Right lobe of liver (tissue), 4 donors: ENCODE data around the gene IRF2BP2.

Experiments used
- POLR2A ChIP-seq: fragments of 450-650 bp; IDR thresholded peaks from one replicate; pipeline ENCODE4 v1.6.1; 2017; ENCODE audit warnings: antibody characterized with exemption, mild to moderate bottlenecking
- TF ChIP-seq, protein P1 (sequence below), 4 donors: fragments of 200-600 bp in 3 of 4; fragments of 450-650 bp in 1 of 4; IDR thresholded peaks; one replicate each; pipeline versions ENCODE4 v1.5.1 to v1.8.0; 2016 to 2022; ENCODE audit warnings: antibody characterized with exemption in 4 of 4, mild to moderate bottlenecking in 2 of 4
- donor health status: DM: no; HTN: no; CAD: no.
- donor health status: DM: no; HTN: no; CAD: no.
- donor health status: DM: no; HTN: yes; CAD: no.

DNA sequence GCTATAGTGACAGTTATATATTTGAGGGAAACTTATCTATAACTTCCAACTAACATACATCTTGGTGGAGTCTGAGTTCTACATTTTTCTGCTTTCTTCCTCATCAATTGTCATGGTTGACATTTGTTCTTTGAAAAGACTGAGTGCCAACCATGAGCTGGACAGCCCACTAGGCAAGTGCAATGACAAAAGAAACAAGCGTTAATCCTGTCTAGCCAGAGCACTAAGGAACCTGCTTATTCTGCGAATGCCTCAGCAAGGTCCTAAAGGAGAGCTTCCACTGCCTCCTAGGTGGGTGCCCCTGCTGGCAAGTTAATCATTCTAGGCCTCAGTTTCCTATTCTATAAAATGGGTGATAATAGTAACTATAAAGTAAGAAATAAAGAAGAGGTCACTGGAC, 44.8 kb downstream of the IRF2BP2 start:
- TF ChIP-seq, protein P1, sequence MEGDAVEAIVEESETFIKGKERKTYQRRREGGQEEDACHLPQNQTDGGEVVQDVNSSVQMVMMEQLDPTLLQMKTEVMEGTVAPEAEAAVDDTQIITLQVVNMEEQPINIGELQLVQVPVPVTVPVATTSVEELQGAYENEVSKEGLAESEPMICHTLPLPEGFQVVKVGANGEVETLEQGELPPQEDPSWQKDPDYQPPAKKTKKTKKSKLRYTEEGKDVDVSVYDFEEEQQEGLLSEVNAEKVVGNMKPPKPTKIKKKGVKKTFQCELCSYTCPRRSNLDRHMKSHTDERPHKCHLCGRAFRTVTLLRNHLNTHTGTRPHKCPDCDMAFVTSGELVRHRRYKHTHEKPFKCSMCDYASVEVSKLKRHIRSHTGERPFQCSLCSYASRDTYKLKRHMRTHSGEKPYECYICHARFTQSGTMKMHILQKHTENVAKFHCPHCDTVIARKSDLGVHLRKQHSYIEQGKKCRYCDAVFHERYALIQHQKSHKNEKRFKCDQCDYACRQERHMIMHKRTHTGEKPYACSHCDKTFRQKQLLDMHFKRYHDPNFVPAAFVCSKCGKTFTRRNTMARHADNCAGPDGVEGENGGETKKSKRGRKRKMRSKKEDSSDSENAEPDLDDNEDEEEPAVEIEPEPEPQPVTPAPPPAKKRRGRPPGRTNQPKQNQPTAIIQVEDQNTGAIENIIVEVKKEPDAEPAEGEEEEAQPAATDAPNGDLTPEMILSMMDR (IDR thresholded peaks at IDR 0.05): no peak
- no peak for TF ChIP-seq POLR2A
